Endothelial cell of umbilical vein (primary cell): ENCODE results near the gene C1orf146. TPM values are rescaled to one million over a fixed set of nuclear protein-coding genes. Genes with fewer than 3 reads are reported as not detected.

Experiments used
- BruUV-seq: library from RNA; stranded (reverse); fragments of 400-500 nt; replicated peaks from 2 replicates; lab custom pipeline; 2021; lab: Mats Ljungman, UMichigan
- CTCF ChIA-PET: fragments of 300-600, 350-600 bp; sonication (Branson Sonifier 250); formaldehyde crosslinking; loops from one replicate; lab custom pipeline; 2021; ENCODE audit warnings: antibody characterized with exemption, inconsistent platforms; lab: Charles Lee
- POLR2A ChIA-PET: fragments of 300-600, 350-600 bp; sonication (Branson Sonifier 250); formaldehyde crosslinking; loops from one replicate; lab custom pipeline; 2021; ENCODE audit warnings: antibody characterized with exemption, inconsistent platforms; lab: Charles Lee
- DNase-seq: peaks from one replicate; pipeline ENCODE4 v3.0.0-alpha.2; 2011; ENCODE audit warnings: low read depth, low spot score
- FAIRE-seq: peaks from 2 replicates; lab custom pipeline; 2011; peaks lifted over from hg19 to GRCh38; lab: Jason Lieb, UNC
- H2AFZ ChIP-seq: 2 replicates; pipeline ENCODE4 v1.6.0; 2012; ENCODE audit warnings: low read depth, low read length, control low read depth, inconsistent platforms
- H3K27ac ChIP-seq: 2 replicates; pipeline ENCODE4 v1.5.1; 2011; ENCODE audit warnings: low read depth, mild to moderate bottlenecking, control low read depth, low read length, moderate library complexity; ENCODE audit not compliant: insufficient read depth
- H3K27me3 ChIP-seq, 2 experiments: 2 replicates each; pipeline versions ENCODE4 v1.6.0 to v1.6.1; 2011; ENCODE audit warnings: low read length in 2 of 2, mixed read lengths in 1 of 2; ENCODE audit not compliant: control insufficient read depth in 2 of 2, insufficient read depth in 2 of 2
- H3K36me3 ChIP-seq, 2 experiments: 2 replicates in 1 of 2; 3 replicates in 1 of 2; pipeline ENCODE4 v1.5.1; 2011; ENCODE audit warnings: low read length in 2 of 2, mild to moderate bottlenecking in 1 of 2, moderate library complexity in 1 of 2; ENCODE audit not compliant: control insufficient read depth in 2 of 2, insufficient read depth in 2 of 2; ENCODE audit errors: extremely low read depth in 1 of 2
- H3K4me1 ChIP-seq: 3 replicates; pipeline ENCODE4 v1.5.1; 2011; ENCODE audit warnings: mild to moderate bottlenecking, low read length; ENCODE audit not compliant: control insufficient read depth, insufficient read depth; ENCODE audit errors: extremely low read depth
- H3K4me2 ChIP-seq: 2 replicates; pipeline ENCODE4 v1.6.1; 2011; ENCODE audit warnings: low read length, control low read depth, mixed read lengths; ENCODE audit not compliant: insufficient read depth
- H3K4me3 ChIP-seq, 3 experiments: fragments of 200-600 bp in 1 of 3; sonication (generic), shearing (Covaris generic) in 1 of 3; replicated peaks in 1 of 3; 2 replicates each; pipeline ENCODE4 v1.5.1; 2011 to 2016; ENCODE audit warnings: control low read depth in 3 of 3, low read length in 3 of 3, mild to moderate bottlenecking in 2 of 3, inconsistent platforms in 1 of 3, low read depth in 1 of 3, moderate library complexity in 1 of 3; ENCODE audit not compliant: insufficient read depth in 1 of 3
- H3K79me2 ChIP-seq: 2 replicates; pipeline ENCODE4 v1.6.0; 2012; ENCODE audit warnings: low read length, inconsistent platforms; ENCODE audit not compliant: control insufficient read depth, insufficient read depth
- H3K9ac ChIP-seq: replicated peaks from 2 replicates; pipeline ENCODE3; 2011; ENCODE audit warnings: low read length, control low read depth; ENCODE audit not compliant: insufficient read depth; ENCODE audit errors: extremely low read depth
- H3K9me1 ChIP-seq: replicated peaks from 3 replicates; pipeline ENCODE4 v1.6.0; 2011; ENCODE audit warnings: mild to moderate bottlenecking, low read length; ENCODE audit not compliant: control insufficient read depth, insufficient read depth; ENCODE audit errors: extremely low read depth
- H3K9me3 ChIP-seq: replicated peaks from 2 replicates; pipeline ENCODE4 v1.5.1; 2012; ENCODE audit warnings: low read length, inconsistent platforms; ENCODE audit not compliant: control insufficient read depth, insufficient read depth
- H4K20me1 ChIP-seq: replicated peaks from 2 replicates; pipeline ENCODE3; 2011; ENCODE audit warnings: mild to moderate bottlenecking, low read length; ENCODE audit not compliant: control insufficient read depth, insufficient read depth; ENCODE audit errors: extremely low read depth
- CTCF ChIP-seq, 2 donors: IDR thresholded peaks; 1 replicate in 1 of 2; 2 replicates in 1 of 2; pipeline ENCODE4 v1.5.1; 2011; ENCODE audit warnings: low read length in 2 of 2, mild to moderate bottlenecking in 2 of 2, moderate library complexity in 2 of 2, control low read depth in 1 of 2, inconsistent platforms in 1 of 2, low read depth in 1 of 2; ENCODE audit not compliant: insufficient read depth in 1 of 2; ENCODE audit errors: extremely low read depth in 1 of 2
- EZH2 ChIP-seq: IDR thresholded peaks from 2 replicates; pipeline ENCODE4 v1.6.1; 2012; ENCODE audit warnings: borderline replicate concordance, low read depth, mild to moderate bottlenecking, moderate library complexity, low read length, inconsistent platforms; ENCODE audit not compliant: severe bottlenecking
- FOS ChIP-seq: IDR thresholded peaks from 2 replicates; pipeline ENCODE4 v1.6.1; 2011; ENCODE audit warnings: mild to moderate bottlenecking, low read length, moderate library complexity, borderline replicate concordance; ENCODE audit not compliant: insufficient read depth
- GATA2 ChIP-seq: IDR thresholded peaks from 2 replicates; pipeline ENCODE4 v1.7.0; 2011; ENCODE audit warnings: low read depth, mild to moderate bottlenecking, moderate library complexity, mixed read lengths, low read length; ENCODE audit not compliant: insufficient read length, insufficient read depth
- JUN ChIP-seq: IDR thresholded peaks from 2 replicates; pipeline ENCODE4 v1.6.1; 2011; ENCODE audit warnings: borderline replicate concordance, low read depth; ENCODE audit not compliant: insufficient read length, insufficient read depth
- MYC ChIP-seq: IDR thresholded peaks from one replicate; pipeline ENCODE4 v1.6.1; 2011; ENCODE audit warnings: mild to moderate bottlenecking, low read depth, low read length
- POLR2A ChIP-seq: IDR thresholded peaks from 2 replicates; pipeline ENCODE4 v1.6.1; 2012; ENCODE audit warnings: low read depth, mild to moderate bottlenecking, control low read depth, low read length
- POLR2AphosphoS5 ChIP-seq: IDR thresholded peaks from 2 replicates; pipeline ENCODE4 v1.6.1; 2012; ENCODE audit warnings: low read depth, mild to moderate bottlenecking, control low read depth, low read length, moderate library complexity; ENCODE audit not compliant: insufficient read depth
- dilution Hi-C: fragments of 300-500 bp; cut with MboI; formaldehyde crosslinking; loops from one replicate; pipeline ENCODE4 v1.15.0; 2019; ENCODE audit warnings: low sequenced_read_pairs; ENCODE audit not compliant: extremely low pct_ligation_motif_present
- intact Hi-C: fragments of 100-400 bp; cut with micrococcal nuclease; formaldehyde crosslinking; loops from one replicate; pipeline ENCODE4 v1.10.0; 2022
- polyA plus RNA-seq, 4 experiments: library from polyadenylated mRNA; depleted of rRNA in 3 of 4; stranded (reverse) in 3 of 4; unstranded in 1 of 4; fragments of >200 nt; gene quantifications; 2 replicates each; pipeline versions ENCODE4 v1.2.1 to v1.2.3, GENCODE V29; 2011 to 2012; ENCODE audit warnings: missing spikeins in 1 of 4
- total RNA-seq: library from RNA; stranded (reverse); gene quantifications from 2 replicates; pipeline ENCODE4 v1.2.3, GENCODE V29; 2021
- TF ChIP-seq, protein P1 (sequence below): IDR thresholded peaks from 2 replicates; pipeline ENCODE4 v1.6.1; 2011; ENCODE audit not compliant: insufficient read depth, insufficient read length

Gene C1orf146
- total and polyA plus RNA-seq, 2 donors (not counting 3 experiments of a cell fraction or from before 2014, with no cell fraction given), result not detected

GRCh38 chr1:92210701-92211100 is 7.0 kb upstream of the C1orf146 start:
- DNase-seq (no peak), FAIRE-seq (no peak)
- H4K20me1 ChIP-seq, result no peaks in the 10 kb centered on the region
- no peak for TF ChIP-seq GATA2
- TF ChIP-seq POLR2AphosphoS5, result no peak
- TF ChIP-seq, protein P1, sequence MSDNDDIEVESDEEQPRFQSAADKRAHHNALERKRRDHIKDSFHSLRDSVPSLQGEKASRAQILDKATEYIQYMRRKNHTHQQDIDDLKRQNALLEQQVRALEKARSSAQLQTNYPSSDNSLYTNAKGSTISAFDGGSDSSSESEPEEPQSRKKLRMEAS, result no peak
- no TSS peak for BruUV-seq
- ChIA-PET POLR2A (no interaction called here), CTCF (interaction anchor here (1.1 to 1.9 kb wide), 3 partner anchors 11 to 213 kb away, joined by 3 to 6 read pairs (median 5); no protein-coding TSS in a partner anchor)
- H2AFZ ChIP-seq, result no peak overlapping the region
- peaks cover 0 to 2% of the 10 kb centered on the region in 2 experiments for H3K27me3 ChIP-seq
- no peaks in the 10 kb centered on the region for H3K9me3 ChIP-seq
- dilution Hi-C loops (no loop called here), intact Hi-C loops (no loop called here)
- no peaks in the 10 kb centered on the region for H3K4me1 ChIP-seq
- no peaks in the 10 kb centered on the region for H3K36me3 ChIP-seq
- no peak overlapping the region for H3K4me3 ChIP-seq
- H3K79me2 ChIP-seq, result no peaks in the 10 kb centered on the region
- no peaks in the 10 kb centered on the region for H3K9me1 ChIP-seq
- H3K9ac ChIP-seq, result no peak overlapping the region
- no peak overlapping the region for H3K27ac ChIP-seq
- H3K4me2 ChIP-seq, result no peak overlapping the region

- no peak for DNase-seq
- H3K36me3 ChIP-seq, result no peaks in the 10 kb centered on the region
- no peak overlapping the region for H2AFZ ChIP-seq
- H3K27me3 ChIP-seq, result peaks cover 0 to 2% of the 10 kb centered on the region in 2 experiments
- CTCF ChIA-PET, result interaction anchor here (1.1 to 1.9 kb wide), 3 partner anchors 10 to 213 kb away, joined by 3 to 6 read pairs (median 5); no protein-coding TSS in a partner anchor
- no peak overlapping the region for H3K9ac ChIP-seq
- intact Hi-C loops, result no loop called here
- POLR2A ChIA-PET, result no interaction called here
- H3K9me3 ChIP-seq, result no peaks in the 10 kb centered on the region
- H3K4me3 ChIP-seq, result no peak overlapping the region
- H3K79me2 ChIP-seq, result no peaks in the 10 kb centered on the region
- no peaks in the 10 kb centered on the region for H4K20me1 ChIP-seq
- no peak overlapping the region for H3K4me2 ChIP-seq
- BruUV-seq, result no TSS peak
- H3K4me1 ChIP-seq, result no peaks in the 10 kb centered on the region
- H3K9me1 ChIP-seq, result no peaks in the 10 kb centered on the region
- dilution Hi-C loops, result no loop called here
- TF ChIP-seq JUN, result no peak
- no peak for TF ChIP-seq GATA2
- no peak for TF ChIP-seq POLR2A
- no peak for TF ChIP-seq MYC
- no peak for TF ChIP-seq CTCF (IDR thresholded peaks at IDR 0.05; ENCODE audit: extremely low read depth in 1 of 2, insufficient read depth in 1 of 2, low read depth in 1 of 2, low read length in 2 of 2)
- TF ChIP-seq, protein P1, result no peak
- TF ChIP-seq EZH2, result no peak
- no peak for TF ChIP-seq FOS
- no peak for TF ChIP-seq POLR2AphosphoS5
- H3K27ac ChIP-seq, result no peak overlapping the region
- FAIRE-seq, result no peak
Observed at GRCh38 chr1:92211166-92211565, 6.5 kb upstream of the C1orf146 start.
